Activated naive CD4-positive, alpha-beta T cell treated with Interleukin-2 at 50 U/mL for 16 hours (primary cell): ENCODE measurements around the gene CEP250.
"Not testable (repeated sequence)": the region's sequence is repeated elsewhere in the genome, so short reads cannot be mapped to it uniquely, and the experiment has no call there.

Source experiments
- DNase-seq: peaks from one replicate; pipeline ENCODE4 v3.0.0-alpha.2; 2020

CEP250 gene

GRCh38 chr20:35527122-35527769 is 71.8 kb downstream of the CEP250 start:
- DNase-seq, result no peak

GRCh38 chr20:35529552-35529951 is 74.2 kb downstream of the CEP250 start, which contains the start of gene C20orf173:
TSS of gene C20orf173 (minus strand) at chr20:35529652. CDS start at chr20:35529373, 279 bp downstream.
- no peak for DNase-seq

GRCh38 chr20:35539756-35540212 is 84.4 kb downstream of the CEP250 start:
- peak; percentile 9 for DNase-seq

- no peak for DNase-seq
Observed at GRCh38 chr20:35541118-35541782, 85.9 kb downstream of the CEP250 start.

GRCh38 chr20:35541783-35542662 is 86.6 kb downstream of the CEP250 start, which contains the start of gene ERGIC3:
TSS of gene ERGIC3 (plus strand) at chr20:35542078. CDS start at chr20:35542098, 20 bp downstream.
- peak; percentile 98 for DNase-seq

- no peak for DNase-seq
Observed at GRCh38 chr20:35542990-35543389, 87.6 kb downstream of the CEP250 start.

- DNase-seq, result no peak
Observed at GRCh38 chr20:35544436-35544835, 89.0 kb downstream of the CEP250 start.

- not testable (repeated sequence) for DNase-seq
Observed at GRCh38 chr20:35544941-35545340, 89.5 kb downstream of the CEP250 start.

GRCh38 chr20:35546127-35546526 is 90.7 kb downstream of the CEP250 start:
- DNase-seq, result no peak

- DNase-seq, result no peak
Observed at GRCh38 chr20:35547329-35547728, 91.9 kb downstream of the CEP250 start.

GRCh38 chr20:35551503-35551902 is 96.1 kb downstream of the CEP250 start:
- DNase-seq, result no peak

GRCh38 chr20:35552914-35553313 is 97.5 kb downstream of the CEP250 start:
- DNase-seq, result no peak

- DNase-seq, result not testable (repeated sequence)
Observed at GRCh38 chr20:35555461-35555860, 100.1 kb downstream of the CEP250 start.

- DNase-seq, result no peak
Observed at GRCh38 chr20:35555951-35556645, 100.7 kb downstream of the CEP250 start.

- DNase-seq, result no peak
Observed at GRCh38 chr20:35556871-35557270, 101.5 kb downstream of the CEP250 start.

GRCh38 chr20:35558451-35558850 is 103.1 kb downstream of the CEP250 start:
- no peak for DNase-seq

GRCh38 chr20:35559042-35559693 is 103.8 kb downstream of the CEP250 start:
- no peak for DNase-seq

- DNase-seq, result no peak
Observed at GRCh38 chr20:35560105-35560511, 104.7 kb downstream of the CEP250 start.

GRCh38 chr20:35560541-35560940 is 105.1 kb downstream of the CEP250 start:
- DNase-seq, result no peak

GRCh38 chr20:35561268-35561667 is 105.9 kb downstream of the CEP250 start:
- DNase-seq, result no peak

- DNase-seq, result no peak
Observed at GRCh38 chr20:35561671-35562070, 106.3 kb downstream of the CEP250 start.

- no peak for DNase-seq
Observed at GRCh38 chr20:35562541-35563110, 107.2 kb downstream of the CEP250 start.
